ENCODE data around the gene KCNQ2.

The KCNQ2 gene

DNA sequence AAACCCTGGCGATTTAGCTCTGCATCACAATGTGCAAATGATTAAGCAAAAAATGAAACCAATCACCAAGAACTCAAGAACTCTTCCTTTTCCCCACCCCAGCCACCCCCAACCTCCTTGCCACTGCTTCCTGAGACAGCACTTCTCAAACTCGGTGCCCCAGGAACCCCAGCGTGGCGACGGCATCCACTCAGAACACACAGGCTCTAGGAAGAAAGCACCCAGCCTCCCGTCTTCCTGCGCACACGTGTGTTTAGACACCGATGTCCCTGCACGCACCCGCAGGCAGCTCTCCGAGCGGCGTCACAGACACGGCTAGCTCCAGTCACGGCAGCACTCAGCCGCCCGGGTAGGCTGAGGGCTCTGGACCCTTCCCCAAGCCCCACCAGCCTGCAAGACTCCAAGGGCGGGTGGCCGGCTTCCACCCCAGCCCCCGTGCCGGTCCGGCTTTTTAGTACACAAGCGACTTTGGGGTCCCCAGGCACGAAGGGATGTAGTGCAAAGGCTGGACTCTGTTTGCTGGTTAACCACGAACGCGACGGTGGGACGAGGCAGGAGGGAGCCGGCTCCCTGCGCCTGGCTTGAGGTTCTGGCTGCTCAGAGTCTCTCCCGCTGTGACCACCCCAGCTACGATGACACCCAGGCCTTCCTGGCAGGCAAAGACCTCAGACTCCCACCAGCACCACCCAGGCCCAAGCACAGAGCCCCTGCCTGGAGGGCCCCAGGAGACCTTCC is 51.9 kb downstream of the KCNQ2 start:
- in situ Hi-C loops (cut with MboI; ENCODE audit: low sequenced_read_pairs), result no loop called here

DNA sequence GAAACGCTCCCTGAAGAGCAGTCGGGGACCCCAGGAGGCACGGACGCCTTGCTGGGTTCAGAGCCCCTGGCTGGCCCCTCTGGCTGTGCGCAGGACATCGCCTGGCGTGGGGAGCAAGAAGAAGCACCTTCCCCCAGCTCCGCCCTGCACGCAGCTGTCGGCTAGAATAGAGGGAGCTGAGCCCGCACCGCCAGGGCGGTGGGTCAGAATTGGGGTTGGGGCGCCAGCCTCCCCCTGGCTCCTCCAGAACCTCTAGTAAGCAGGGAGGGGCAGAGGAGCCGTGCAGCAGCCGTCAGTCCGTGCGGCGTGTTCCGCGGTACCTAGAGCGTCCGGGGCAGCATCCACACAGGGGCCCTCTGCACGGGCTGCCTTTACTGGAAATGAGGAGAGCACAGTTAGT is 53.2 kb downstream of the KCNQ2 start:
- in situ Hi-C loops (cut with MboI; ENCODE audit: low sequenced_read_pairs), result no loop called here

DNA sequence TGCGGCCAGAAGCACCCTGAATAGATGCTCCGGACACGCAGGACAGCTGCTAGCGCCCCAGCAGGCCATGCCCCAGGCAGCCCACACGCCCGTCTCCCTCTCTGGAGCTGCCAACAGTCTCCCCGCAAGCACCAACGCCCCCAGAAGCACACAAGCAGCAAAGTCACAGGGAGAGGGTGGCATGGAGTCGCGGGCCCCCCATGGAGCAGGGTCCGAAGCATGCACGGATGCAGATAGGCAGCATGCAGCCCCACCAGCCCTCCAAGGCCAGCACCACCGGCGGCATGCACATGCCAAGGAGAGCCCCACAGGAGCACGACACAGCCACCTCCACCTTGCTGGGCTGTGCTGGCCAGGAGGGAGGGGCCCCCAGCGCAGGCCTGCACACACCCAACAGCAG is 53.8 kb downstream of the KCNQ2 start:
- in situ Hi-C loops (cut with MboI; ENCODE audit: low sequenced_read_pairs), result no loop called here

DNA sequence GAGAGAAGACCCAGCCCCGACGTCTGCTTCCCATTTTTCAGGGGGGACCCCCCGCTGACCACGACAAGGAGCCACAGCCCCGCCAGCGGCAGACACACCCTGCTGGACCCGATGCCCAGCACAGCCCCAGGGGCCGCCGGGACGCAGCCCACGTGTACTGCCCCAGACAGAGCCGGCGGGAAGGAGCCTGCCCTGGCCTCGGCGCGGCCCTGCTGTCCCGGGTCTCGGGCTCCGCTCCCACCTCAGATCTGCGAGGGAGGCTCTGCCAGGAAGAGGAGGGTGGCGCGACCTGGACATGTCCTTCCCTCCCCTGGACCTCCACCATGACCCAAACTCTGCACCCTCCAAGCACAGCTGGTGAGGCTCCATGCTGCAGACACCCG is 54.7 kb downstream of the KCNQ2 start:
- in situ Hi-C loops (cut with MboI; ENCODE audit: low sequenced_read_pairs), result no loop called here

DNA sequence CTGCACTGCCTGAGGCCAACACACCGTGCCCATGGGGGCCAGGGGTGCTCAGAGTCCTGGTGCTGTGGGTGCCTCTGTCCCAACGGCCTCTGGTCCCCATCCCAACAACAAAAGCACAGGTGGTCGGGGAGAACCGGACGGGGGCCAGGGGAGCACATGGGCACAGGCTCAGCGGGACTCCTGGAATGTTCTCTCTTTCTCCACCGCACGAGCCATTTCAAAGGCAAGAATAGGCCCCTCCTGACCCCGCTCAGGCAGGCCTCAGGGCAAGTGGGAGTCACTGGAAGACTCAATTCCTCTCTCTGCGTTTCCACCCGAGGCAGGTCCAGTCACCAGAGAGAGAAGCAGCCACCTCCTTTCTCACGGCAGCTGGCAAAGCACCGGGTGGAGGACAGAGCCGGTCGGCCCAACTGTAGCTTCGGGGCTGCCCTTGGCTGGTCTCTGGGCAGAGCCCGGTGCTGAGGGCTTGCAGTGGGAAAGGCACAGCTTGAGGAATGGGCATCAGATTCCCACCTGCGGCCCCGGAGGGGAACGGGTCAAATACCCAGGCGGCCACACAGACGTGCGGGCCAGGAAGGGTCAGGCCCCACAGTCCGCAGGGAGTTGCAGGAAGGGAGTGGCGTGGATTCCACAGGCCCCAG is 55.2 kb downstream of the KCNQ2 start:
- in situ Hi-C loops (cut with MboI; ENCODE audit: low sequenced_read_pairs), result no loop called here

DNA sequence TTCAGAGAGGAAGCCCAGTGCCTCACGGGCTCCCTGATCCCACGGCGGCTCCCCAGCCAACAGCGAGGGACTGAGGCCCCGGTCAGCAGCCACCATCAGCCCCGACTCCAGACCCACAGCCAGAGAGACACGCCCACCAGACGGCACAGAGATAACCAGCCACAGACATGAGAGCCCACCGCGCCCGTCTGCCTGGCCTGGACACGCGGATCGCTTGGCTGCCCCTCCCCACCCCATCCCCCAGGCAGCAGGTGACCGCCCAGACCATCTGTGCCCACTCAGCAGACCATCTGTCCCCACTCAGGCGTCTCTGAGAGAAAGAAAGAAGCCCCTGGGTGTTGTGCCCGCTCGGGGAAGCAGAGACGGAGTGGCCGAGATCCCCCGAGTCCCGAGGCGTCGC is 55.8 kb downstream of the KCNQ2 start:
- in situ Hi-C loops (cut with MboI; ENCODE audit: low sequenced_read_pairs), result no loop called here

DNA sequence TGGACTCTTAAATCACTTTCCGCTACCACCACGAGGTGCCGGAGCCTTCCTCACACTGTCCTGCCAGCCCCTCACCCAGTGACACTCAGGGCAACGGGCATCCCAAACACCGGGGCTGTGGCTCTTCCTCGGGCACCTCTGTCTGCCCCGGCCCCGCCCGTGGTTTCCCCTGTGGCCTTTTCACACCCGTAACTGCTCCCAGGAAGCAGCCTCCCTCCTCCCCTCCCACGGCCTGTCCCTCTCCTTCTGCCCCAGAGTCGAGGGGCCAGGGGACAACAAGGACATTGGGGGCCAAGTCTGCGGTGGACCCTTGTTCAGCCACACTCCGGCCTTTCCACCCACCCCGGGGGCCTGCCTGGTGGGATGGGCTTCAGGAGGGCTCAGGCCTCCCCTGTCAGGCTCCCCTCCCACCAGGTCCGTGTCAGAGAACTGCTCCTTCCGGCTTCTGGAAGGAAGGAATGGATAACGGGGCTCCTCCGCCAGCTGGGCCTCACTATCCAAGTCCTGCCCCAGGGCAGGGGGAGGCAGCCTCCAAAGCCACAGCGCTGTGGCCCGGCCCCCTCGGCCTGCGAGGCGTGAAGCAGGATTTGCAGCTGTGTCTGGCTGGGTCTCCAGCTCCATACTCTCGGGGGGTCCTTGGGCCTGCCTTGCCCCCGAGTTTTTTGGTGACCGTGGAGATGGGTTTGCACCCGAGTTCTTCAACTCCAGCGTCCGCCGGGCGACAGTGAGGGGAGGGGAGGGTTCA is 56.6 kb downstream of the KCNQ2 start:
- in situ Hi-C loops (cut with MboI; ENCODE audit: low sequenced_read_pairs), result no loop called here

DNA sequence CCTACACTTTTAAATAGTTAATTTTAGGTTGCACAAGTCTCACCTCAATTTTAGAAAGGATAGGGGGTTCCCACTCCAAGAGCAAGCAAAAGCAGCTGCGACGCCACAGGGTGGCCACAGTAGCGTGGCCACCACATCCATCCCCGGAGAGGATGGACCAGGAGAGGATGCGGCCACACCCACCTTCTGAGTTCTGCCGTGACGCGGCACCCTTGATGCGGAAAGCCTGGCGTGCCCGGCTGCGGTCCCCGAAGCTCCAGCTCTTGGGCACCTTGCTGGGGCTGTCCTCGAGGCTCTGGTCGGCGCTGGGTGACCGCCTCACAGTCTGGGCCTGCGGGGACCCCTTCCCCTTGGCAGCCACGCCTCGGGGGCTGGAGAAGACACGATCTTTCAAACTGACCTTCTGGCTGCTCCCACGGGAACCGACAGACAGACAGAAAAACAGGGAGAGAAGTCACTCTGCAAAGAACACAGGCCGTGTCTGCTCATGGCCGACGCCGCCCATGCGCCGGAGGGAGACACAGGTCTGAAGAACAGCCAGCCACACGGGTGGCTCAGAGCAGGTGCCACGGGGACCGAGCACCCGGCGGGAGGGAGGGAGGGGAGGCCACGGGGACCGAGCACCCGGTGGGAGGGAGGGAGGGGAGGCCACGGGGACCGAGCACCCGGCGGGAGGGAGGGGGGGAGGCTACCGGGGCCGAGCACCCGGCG is 57.6 kb downstream of the KCNQ2 start:
- in situ Hi-C loops (cut with MboI; ENCODE audit: low sequenced_read_pairs), result no loop called here

DNA sequence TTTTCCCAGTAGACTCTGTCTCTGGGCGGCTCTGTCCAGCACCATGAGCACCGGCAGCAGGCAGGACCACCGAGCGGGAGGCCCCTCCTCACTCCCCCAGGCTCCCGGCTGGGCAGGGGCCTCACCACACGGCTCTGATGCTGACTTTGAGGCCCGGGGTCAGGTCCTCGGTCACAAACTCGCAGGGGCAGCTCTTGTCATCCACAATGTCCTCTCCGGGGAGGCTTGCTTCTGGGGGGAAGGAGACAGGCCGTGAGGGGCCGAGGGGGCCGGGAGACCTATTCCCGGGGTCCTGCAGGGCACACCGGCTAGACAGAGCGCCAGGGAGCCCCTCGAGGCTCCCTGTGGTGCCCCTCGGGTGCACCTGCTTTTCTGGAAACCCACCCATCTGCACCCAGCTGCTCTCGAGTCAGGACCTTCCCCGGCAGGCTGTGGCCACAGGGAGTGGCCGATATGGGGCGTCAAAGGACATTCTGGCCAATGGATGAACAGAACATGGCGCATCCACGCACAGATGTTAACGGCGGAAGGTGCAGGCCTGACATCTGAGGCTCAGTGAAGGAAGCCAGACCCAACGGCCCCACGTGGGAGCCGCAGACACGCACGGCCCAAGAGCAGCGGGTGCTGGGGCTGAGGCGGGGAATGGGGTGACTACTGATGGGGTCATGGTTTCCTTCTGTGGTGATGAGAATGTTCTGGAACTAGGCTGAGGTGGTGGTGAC is 58.3 kb downstream of the KCNQ2 start:
- in situ Hi-C loops (cut with MboI; ENCODE audit: low sequenced_read_pairs), result no loop called here

DNA sequence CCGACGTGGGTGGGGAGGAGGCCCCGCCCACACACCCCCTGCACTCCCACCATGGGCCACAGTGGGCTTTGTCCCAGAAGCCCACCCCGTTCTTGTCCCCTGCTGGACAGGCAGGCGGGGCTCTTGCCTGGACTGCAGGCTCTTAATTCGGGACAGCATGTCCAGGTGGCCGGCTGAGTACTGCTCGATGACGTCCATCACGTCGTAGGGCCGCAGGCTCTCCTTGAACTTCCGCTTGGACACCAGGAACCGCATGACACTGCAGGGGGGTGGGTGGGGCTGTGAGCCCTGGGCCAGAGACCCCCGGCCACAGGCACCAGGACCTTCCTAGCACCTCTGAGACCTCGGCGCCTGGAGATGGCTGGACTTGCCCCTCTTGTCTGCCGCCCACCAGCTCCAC is 59.1 kb downstream of the KCNQ2 start:
- in situ Hi-C loops (cut with MboI; ENCODE audit: low sequenced_read_pairs), result no loop called here

DNA sequence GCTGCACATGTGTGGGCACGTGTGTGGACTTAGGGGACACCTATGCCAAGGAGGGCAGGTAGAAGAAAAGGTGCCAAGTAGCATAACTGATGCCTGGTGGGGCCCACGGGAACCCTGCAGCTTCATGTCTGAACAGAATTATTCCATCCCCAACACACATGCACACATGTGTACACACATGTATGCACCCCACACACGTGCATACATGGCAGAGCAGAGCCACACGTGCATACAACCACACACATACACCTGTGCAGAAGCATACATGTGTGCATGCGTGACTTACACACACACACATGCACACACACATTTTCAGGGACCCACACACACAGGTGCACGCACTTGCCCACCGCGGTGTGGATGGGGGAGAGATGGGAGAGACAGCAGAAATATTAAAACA is 59.6 kb downstream of the KCNQ2 start:
- in situ Hi-C loops (cut with MboI; ENCODE audit: low sequenced_read_pairs), result no loop called here

DNA sequence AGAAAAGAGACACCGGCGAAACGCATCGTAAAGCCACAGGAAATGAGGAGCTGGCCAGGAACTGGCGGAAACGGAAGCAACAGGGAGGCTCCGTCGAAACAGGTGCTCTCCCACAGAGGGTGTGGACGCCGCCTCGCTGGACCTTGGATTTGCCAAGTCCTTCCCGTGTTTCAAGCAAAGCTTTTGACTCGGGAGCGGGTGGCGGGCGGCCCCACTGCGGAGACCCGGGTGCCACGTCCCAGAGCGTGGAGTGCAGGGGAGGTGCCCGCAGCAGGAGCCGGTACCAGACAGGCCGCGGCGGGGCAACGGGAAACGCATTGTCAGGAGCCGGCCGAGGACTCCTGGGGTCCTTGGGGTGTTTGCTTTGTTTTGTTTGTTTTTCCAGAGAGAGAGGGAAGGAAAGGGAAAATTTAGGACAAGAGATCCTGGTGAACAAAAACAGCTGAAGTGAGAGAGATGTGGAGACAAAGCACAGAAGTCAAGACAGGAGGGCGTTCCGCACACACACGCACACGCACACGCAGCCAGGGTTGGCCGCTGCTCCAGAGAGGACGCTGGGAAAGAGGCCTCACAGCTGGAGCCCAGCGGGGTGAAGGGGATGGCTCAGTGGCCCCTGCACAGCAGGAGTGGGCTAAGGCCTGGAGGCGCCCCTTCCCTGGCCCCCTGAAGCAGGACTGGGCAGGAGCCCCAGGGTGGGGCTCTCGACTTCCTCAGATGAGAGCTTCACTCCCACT is 60.4 kb downstream of the KCNQ2 start:
- in situ Hi-C loops (cut with MboI; ENCODE audit: low sequenced_read_pairs), result no loop called here

DNA sequence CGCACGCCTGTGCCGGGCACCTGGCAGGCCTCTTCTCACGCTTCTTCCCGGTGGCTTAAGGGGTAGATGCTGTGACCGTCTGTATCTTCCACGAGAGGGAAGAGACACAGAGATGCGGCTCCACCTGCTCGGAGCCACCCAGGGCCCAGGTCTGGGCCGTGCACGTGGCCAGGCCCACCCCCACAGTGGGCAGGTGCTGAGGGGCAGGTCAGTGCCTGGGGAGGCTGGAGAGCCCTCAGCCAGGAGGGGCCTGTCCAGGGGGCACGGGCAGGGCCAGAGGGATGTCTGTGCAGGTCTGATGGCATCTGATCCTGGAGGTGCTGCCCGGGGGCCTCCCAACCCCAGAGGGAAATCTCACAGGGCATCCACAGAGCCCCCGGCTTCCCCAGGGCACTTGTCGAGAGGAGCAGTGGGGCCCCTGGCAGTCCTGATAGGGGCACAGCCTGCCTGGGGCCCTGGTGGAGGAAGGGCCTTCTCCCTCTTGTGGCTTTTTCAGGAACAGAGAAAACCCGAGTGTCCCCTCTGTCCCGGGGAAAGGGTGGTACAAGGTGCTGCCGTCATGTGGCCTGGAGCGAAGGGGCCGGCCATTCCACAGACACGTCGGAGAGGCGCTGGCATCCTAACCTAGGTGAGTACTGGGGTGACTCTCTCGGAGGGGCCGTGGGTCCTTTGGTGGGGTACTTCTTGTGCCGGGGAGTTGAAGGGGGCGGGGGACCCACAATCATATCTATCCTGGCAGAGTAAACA is 61.1 kb downstream of the KCNQ2 start:
- in situ Hi-C loops (cut with MboI; ENCODE audit: low sequenced_read_pairs), result no loop called here

DNA sequence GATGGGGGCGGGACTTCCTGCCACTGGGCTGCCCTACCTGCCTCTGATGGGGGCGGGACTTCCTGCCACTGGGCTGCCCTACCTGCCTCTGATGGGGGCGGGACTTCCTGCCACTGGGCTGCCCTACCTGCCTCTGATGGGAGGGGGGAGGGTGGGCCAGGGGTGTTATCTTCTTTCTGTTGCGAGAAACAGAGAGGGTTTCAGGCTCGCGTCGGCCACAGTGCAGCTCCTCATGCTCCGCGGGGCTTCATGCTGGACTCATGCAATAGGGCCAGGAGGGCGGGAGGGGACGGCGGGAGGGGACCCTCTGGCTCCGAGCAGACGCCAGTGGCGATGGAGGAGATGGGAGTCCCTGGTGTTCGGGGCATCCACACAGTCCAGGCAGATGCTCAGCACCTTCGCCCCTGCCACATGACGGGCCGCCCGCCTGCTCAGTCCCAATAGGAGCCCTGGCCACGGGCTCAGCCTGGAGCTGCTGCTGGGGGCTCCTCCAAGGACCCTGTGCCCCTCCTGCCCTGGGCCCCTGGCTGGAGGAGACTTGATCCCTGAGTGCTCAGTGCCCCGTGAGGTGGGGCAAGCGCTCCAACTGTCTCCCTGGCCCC is 62.5 kb downstream of the KCNQ2 start:
- in situ Hi-C loops (cut with MboI; ENCODE audit: low sequenced_read_pairs), result no loop called here

DNA sequence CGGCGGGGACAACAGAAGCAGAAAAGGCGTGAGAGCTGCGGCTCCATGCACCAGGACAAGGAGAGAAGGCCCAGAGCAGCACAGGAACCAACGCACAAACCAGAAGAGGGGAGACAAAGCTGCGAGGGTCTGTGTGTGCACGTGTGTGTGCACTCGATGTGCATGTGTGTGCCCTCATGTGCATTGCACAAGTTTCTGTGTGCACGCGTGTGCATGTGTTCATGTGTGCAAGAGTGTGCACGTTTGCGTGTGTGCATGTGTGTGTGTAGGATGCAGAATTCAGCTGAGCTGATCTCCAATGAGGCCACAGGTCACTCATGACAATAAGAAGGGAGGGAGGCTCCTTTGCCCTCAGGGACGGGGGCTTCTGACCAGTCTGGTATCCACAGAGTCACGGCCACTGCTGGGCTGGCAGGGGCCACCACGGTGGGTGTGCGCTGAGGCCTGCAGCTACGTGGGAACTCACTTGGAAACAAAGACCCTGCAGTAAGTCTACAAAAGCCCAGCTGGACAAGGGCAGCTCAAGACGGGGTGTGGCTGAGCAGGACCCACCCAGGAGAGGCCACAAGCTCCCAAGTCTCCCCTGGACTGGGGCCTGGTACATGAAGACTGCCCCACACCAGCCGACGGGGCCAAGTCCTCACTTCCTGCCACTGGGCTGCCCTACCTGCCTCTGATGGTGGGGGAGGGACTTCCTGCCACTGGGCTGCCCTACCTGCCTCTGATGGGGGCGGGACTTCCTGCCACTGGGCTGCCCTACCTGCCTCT is 63.2 kb downstream of the KCNQ2 start:
- in situ Hi-C loops (cut with MboI; ENCODE audit: low sequenced_read_pairs), result no loop called here

DNA sequence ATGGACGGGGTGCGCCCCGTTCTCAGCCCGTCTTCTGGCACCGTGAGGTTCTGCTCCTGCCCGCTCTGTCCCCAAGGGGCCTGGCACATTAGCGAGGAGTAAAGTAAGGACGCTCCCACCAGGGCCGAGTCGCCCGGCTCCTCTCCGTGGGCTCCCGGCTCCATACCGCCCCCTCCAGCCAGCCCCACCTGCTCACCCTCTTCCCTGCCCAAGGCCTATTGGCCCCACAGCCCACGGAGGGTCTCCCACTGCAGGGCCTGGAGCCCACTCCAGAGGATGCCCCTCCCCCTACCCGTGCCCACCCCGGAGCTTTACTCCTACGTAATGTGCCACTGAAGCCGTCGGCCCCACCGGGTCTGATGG is 63.8 kb downstream of the KCNQ2 start:
- in situ Hi-C loops (cut with MboI; ENCODE audit: low sequenced_read_pairs), result no loop called here

DNA sequence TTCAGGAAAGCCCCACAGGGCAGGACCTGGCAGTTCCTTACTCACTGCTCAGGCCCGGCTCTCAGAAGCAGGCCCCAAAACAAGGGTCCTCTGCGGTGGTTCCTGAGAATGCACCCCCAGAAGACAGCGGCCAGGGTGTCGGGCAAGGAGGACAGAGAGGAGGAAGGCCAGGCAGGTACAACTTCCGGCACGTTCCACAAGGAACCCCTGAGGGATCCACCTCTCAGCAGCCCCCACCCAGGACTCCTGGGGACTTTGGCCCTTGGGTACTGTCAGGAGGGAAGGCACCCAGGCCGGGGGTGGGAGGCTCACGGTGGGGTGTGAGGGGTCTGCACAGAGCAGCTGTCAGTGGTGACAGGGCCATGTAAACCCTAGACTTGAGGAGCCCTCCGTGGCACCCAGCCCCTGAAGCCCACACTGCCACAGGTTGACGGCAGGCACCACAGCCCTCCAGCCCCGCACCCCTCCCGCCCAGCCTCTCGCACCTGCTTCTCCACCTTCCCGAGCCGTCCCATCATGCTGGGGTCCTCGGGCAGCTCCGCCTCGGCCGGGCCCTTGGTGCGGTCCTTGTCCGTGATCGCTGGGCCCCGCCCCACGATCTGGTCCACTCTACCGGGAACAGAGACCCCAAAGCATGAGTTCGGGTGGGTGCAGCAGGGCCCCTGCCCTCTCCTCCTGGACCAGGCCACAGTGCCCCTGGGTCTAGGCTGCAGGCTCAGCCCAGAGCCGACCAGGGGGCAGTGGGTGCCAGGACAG is 64.3 kb downstream of the KCNQ2 start:
- in situ Hi-C loops (cut with MboI; ENCODE audit: low sequenced_read_pairs), result no loop called here

Data from HL-60/S4 treated with phorbol 12-myristate 13-acetate at 8.2 ng/mL for 4 days and 3 days (cell line).